ENCODE data around the gene C4orf33.

C4orf33 gene

DNA sequence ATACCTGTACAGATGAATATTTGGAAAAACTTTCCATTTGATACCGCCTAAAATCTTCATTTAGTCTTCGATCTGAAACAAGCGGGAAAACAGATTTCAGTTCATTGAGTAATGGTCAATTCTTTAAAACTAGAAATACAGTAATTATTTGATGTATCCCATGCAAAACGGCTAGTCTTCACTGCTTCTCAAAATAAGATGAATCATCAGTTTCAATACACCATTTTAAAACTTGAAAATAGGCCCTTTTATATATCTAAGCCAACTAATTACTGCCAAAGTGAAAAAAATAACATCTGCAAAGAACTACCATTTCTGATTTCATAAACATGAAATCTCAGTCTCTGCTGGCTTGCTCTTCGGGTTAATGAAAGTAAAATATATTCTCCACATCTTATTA, 13.7 kb upstream of the C4orf33 start:
- TF ChIP-seq ZFX (IDR thresholded peaks at IDR 0.05; ENCODE audit: borderline replicate concordance) (no peak), CTCF (IDR thresholded peaks at IDR 0.05) (no peak)
- no peak overlapping the region for H3K27ac ChIP-seq

GRCh38 chr4:129085472-129085871, 10.5 kb upstream of the C4orf33 start:
- TF ChIP-seq ZFX (IDR thresholded peaks at IDR 0.05; ENCODE audit: borderline replicate concordance) (no peak), CTCF (IDR thresholded peaks at IDR 0.05) (no peak)
- no peak overlapping the region for H3K27ac ChIP-seq

- no peak overlapping the region for H3K27ac ChIP-seq
- TF ChIP-seq ZFX (IDR thresholded peaks at IDR 0.05; ENCODE audit: borderline replicate concordance) (no peak), CTCF (IDR thresholded peaks at IDR 0.05) (no peak)
These were observed 8.4 kb upstream of the C4orf33 start for GRCh38 chr4:129087516-129087915.

GRCh38 chr4:129092631-129093190, 3.2 kb upstream of the C4orf33 start:
- TF ChIP-seq CTCF (IDR thresholded peaks at IDR 0.05) = no peak
- H3K27ac ChIP-seq = peak overlapping the region; percentile 93

GRCh38 chr4:129093191-129093920, 2.6 kb upstream of the C4orf33 start, which contains the start of gene SCLT1:
SCLT1 (minus strand) TSS chr4:129093539; CDS start chr4:129093103, 436 bp downstream.
- TF ChIP-seq CTCF (IDR thresholded peaks at IDR 0.05) (no peak), ZFX (IDR thresholded peaks at IDR 0.05; ENCODE audit: borderline replicate concordance) (no peak)
- peak within 1 kb of the TSS; percentile 93 for H3K27ac ChIP-seq

DNA sequence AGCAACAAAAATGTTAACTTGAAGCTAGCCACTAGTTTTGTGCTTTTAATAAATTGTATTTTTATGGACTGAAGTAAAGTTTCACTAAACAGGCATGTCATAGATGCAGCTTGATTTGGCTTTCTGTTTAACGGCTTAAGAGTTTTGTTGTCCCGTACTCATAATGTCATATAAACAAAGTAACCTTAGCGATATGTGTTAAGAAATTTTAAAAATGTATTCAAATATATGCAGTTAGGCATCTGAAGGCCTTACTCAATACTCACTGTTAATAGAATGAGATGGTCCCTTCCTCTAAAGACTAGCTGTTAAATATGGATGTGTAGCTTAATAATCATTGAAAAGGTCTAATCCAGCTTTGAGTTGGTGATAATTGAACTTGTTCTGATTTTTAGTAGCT, 1.6 kb upstream of the C4orf33 start:
- H3K27ac ChIP-seq = peak overlapping the region; percentile 93
- no peak for TF ChIP-seq CTCF (IDR thresholded peaks at IDR 0.05)
- TF ChIP-seq ZFX (IDR thresholded peaks at IDR 0.05; ENCODE audit: borderline replicate concordance) = no peak

DNA sequence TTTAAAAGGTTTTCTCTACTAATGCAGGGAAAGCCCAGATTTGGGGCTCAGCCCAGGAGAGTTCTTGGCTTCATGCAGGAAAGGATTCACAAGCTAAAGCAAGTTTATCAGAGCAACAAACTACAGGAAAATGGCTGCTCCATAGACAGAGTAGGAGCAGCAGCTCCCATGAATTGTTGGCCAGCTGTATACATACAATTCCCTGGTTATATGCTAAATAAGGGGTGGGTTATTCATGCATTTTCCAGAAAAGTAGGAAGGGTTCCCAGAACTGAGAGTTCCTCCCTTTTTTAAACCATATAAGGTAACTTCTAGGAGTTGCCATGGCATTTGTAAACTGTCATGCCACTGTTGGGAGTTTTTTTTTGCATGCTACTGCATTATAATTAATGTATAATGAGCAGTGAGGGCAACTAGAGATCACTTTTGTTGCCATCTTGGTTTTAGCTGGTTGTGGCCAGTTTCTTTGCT, 2.6 kb downstream of the C4orf33 start:
- H3K27ac ChIP-seq = no peak overlapping the region
- TF ChIP-seq CTCF (IDR thresholded peaks at IDR 0.05) (no peak), ZFX (IDR thresholded peaks at IDR 0.05; ENCODE audit: borderline replicate concordance) (no peak)

All from 22Rv1 (cell line).